Endothelial cell (in vitro differentiated cells): ENCODE measurements around the gene LRIT1. TPM values are rescaled to one million over a fixed set of nuclear protein-coding genes. Genes with fewer than 3 reads are reported as not detected.

Experiments used
- DNase-seq: peaks from one replicate; pipeline ENCODE4 v3.0.0; 2021; ENCODE audit warnings: low spot score
- H3K27ac Mint-ChIP-seq: one replicate; pipeline ENCODE4 v1.8.0; 2021; ENCODE audit warnings: mixed read lengths, inconsistent platforms; ENCODE audit not compliant: unreplicated experiment
- H3K27me3 Mint-ChIP-seq: one replicate; pipeline ENCODE4 v1.8.0; 2021; ENCODE audit warnings: mild to moderate bottlenecking, moderate library complexity, mixed read lengths, inconsistent platforms; ENCODE audit not compliant: unreplicated experiment
- H3K36me3 Mint-ChIP-seq: one replicate; pipeline ENCODE4 v1.8.0; 2021; ENCODE audit warnings: mild to moderate bottlenecking, low read depth, mixed read lengths, inconsistent platforms; ENCODE audit not compliant: unreplicated experiment
- H3K4me1 Mint-ChIP-seq: one replicate; pipeline ENCODE4 v1.8.0; 2021; ENCODE audit warnings: mild to moderate bottlenecking, mixed read lengths, inconsistent platforms; ENCODE audit not compliant: unreplicated experiment
- H3K4me3 Mint-ChIP-seq: one replicate; pipeline ENCODE4 v1.8.0; 2021; ENCODE audit warnings: mild to moderate bottlenecking, mixed read lengths, inconsistent platforms; ENCODE audit not compliant: unreplicated experiment
- H3K9me3 Mint-ChIP-seq: one replicate; pipeline ENCODE4 v1.8.0; 2021; ENCODE audit warnings: mixed read lengths, inconsistent platforms; ENCODE audit not compliant: unreplicated experiment
- total RNA-seq: library from RNA; stranded (reverse); fragmentation: NEBNext Ultra II Directional; extraction: Animal tissue kit (Norgen Biotek cat#: 25700); gene quantifications from one replicate; pipeline ENCODE4 v1.2.1, GENCODE V29; 2021; ENCODE audit not compliant: unreplicated experiment
- TF ChIP-seq, protein P1 (sequence below): fragments of 200-600 bp; sonication (generic); IDR thresholded peaks from one replicate; pipeline ENCODE4 v1.5.0; 2021; ENCODE audit warnings: antibody characterized with exemption; ENCODE audit not compliant: unreplicated experiment

Gene LRIT1
- total RNA-seq, 1 donor from 2014 or later = not detected

- TF ChIP-seq, protein P1, sequence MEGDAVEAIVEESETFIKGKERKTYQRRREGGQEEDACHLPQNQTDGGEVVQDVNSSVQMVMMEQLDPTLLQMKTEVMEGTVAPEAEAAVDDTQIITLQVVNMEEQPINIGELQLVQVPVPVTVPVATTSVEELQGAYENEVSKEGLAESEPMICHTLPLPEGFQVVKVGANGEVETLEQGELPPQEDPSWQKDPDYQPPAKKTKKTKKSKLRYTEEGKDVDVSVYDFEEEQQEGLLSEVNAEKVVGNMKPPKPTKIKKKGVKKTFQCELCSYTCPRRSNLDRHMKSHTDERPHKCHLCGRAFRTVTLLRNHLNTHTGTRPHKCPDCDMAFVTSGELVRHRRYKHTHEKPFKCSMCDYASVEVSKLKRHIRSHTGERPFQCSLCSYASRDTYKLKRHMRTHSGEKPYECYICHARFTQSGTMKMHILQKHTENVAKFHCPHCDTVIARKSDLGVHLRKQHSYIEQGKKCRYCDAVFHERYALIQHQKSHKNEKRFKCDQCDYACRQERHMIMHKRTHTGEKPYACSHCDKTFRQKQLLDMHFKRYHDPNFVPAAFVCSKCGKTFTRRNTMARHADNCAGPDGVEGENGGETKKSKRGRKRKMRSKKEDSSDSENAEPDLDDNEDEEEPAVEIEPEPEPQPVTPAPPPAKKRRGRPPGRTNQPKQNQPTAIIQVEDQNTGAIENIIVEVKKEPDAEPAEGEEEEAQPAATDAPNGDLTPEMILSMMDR = no peak
- no peak for DNase-seq
- Mint-ChIP-seq H3K4me1 (no peaks in the 10 kb centered on the region), H3K4me3 (no peak overlapping the region), H3K27ac (no peak overlapping the region), H3K36me3 (no peaks in the 10 kb centered on the region), H3K9me3 (no peaks in the 10 kb centered on the region), H3K27me3 (peaks cover 19% of the 10 kb centered on the region)
These were observed 39.7 kb downstream of the LRIT1 start for GRCh38 chr10:84201682-84202081.

- no peak for DNase-seq
- TF ChIP-seq, protein P1 = no peak
- H3K27ac Mint-ChIP-seq = no peak overlapping the region
- no peaks in the 10 kb centered on the region for H3K9me3 Mint-ChIP-seq
- no peaks in the 10 kb centered on the region for H3K4me1 Mint-ChIP-seq
- H3K4me3 Mint-ChIP-seq = no peak overlapping the region
- peaks cover 19% of the 10 kb centered on the region for H3K27me3 Mint-ChIP-seq
- no peaks in the 10 kb centered on the region for H3K36me3 Mint-ChIP-seq
These were observed 40.1 kb downstream of the LRIT1 start for GRCh38 chr10:84201244-84201606.

DNA sequence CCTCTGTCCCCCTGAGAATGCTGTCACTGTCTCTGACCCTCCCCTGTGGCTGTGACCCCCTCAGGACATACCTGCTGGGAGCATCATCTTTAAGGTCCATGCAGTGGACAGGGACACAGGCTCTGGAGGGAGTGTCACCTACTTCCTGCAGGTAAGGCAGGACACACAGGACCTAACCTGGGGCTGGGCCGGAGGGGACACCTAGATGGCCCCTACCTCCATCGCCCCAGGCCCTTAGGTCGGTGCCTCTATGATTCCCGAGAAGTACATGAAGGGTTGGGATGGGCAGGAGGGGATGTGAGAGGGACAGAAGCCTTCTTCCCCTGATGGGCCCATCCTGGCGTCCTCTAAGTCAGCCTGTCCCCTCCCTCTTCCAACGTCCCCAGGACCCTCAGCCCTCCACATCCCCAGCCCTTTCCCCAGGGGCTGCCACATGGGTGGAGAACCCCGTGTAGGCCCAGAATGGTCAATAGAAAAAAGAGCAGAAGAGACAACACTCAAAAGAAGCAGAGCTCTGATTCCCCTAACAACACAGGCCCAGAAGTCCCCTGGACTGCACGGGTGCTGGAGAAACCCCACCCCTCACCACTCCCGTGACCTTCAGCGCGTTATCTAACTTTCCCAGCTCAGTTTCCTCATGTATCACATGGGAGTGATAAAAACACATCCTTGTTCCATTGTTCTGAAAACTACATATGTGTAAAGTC lies 40.7 kb downstream of the LRIT1 start:
- Mint-ChIP-seq H3K4me3 (no peak overlapping the region), H3K36me3 (no peaks in the 10 kb centered on the region), H3K4me1 (no peaks in the 10 kb centered on the region), H3K27ac (no peak overlapping the region), H3K9me3 (no peaks in the 10 kb centered on the region), H3K27me3 (peaks cover 19% of the 10 kb centered on the region)
- TF ChIP-seq, protein P1 = no peak
- DNase-seq = no peak

DNA sequence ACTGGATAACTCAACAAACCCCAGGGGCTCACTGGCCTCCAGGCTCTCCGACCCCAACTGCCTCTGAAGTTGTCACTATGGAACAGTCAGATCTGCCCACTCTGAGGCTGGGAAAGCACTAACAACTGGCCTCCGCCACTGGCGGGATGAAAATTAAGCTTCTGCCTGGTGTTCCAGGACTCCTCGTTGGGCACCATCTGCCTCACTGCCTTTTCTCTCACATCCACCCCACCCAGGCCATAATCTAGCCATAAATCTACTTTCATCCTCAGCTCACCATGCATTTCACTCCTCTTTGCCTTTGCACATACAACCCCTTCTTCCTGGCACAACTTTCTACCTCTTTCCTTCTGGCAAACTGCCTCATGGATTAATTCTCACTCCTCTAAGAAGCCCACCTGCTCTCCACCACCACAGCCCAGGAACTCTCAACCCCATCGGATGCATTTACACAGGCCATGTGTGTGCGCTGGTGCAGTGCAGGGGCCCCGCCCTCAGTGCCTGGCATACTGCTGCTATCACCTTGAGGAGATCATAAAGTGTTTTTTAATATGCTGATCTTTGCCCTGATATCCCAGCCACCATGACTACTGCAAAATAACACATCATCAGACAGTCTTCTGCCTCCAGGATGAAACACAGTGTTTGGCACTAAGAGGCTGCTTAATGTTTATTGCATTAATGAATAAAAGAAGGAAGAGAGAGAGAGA lies 43.0 kb downstream of the LRIT1 start:
- no peak for DNase-seq
- H3K4me1 Mint-ChIP-seq = no peaks in the 10 kb centered on the region
- H3K9me3 Mint-ChIP-seq = no peaks in the 10 kb centered on the region
- TF ChIP-seq, protein P1 = no peak
- peaks cover 17% of the 10 kb centered on the region for H3K27me3 Mint-ChIP-seq
- no peaks in the 10 kb centered on the region for H3K36me3 Mint-ChIP-seq
- H3K27ac Mint-ChIP-seq = no peak overlapping the region
- no peak overlapping the region for H3K4me3 Mint-ChIP-seq

GRCh38 chr10:84197643-84198042 lies 43.7 kb downstream of the LRIT1 start:
- Mint-ChIP-seq H3K36me3 (no peaks in the 10 kb centered on the region), H3K27ac (no peak overlapping the region), H3K27me3 (peaks cover 20% of the 10 kb centered on the region), H3K4me1 (no peaks in the 10 kb centered on the region), H3K4me3 (no peak overlapping the region), H3K9me3 (no peaks in the 10 kb centered on the region)
- DNase-seq = no peak
- TF ChIP-seq, protein P1 = no peak
